AG09319 (cell line): Measurements from ENCODE around the gene ARHGAP30.
"Not testable (repeated sequence)": the region's sequence is repeated elsewhere in the genome, so short reads cannot be mapped to it uniquely, and the experiment has no call there.

Experiments used
- DNase-seq: peaks from one replicate; pipeline ENCODE4 v3.0.0-alpha.2; 2010; ENCODE audit warnings: low read depth; ENCODE audit errors: extremely low read depth
- CTCF ChIP-seq: IDR thresholded peaks from 2 replicates; pipeline ENCODE4 v1.5.1; 2011; ENCODE audit warnings: low read depth, mild to moderate bottlenecking, inconsistent platforms, low read length, moderate library complexity

The ARHGAP30 gene

GRCh38 chr1:161068306-161069234, 1.1 kb downstream of the ARHGAP30 start:
- no peak for TF ChIP-seq CTCF
- DNase-seq = no peak

GRCh38 chr1:161066694-161067093, 3.0 kb downstream of the ARHGAP30 start:
- DNase-seq = no peak
- no peak for TF ChIP-seq CTCF

- DNase-seq = not testable (repeated sequence)
Observed at GRCh38 chr1:161065681-161066080, 4.0 kb downstream of the ARHGAP30 start.

GRCh38 chr1:161063936-161064335, 5.8 kb downstream of the ARHGAP30 start:
- DNase-seq = not testable (repeated sequence)

- no peak for DNase-seq
- TF ChIP-seq CTCF = no peak
Observed at GRCh38 chr1:161061419-161061818, 8.3 kb downstream of the ARHGAP30 start.

GRCh38 chr1:161059293-161059692, 10.4 kb downstream of the ARHGAP30 start:
- DNase-seq = no peak
- no peak for TF ChIP-seq CTCF

- DNase-seq = no peak
Observed at GRCh38 chr1:161054805-161055204, 14.9 kb downstream of the ARHGAP30 start.

GRCh38 chr1:161054232-161054631, 15.5 kb downstream of the ARHGAP30 start:
- TF ChIP-seq CTCF = no peak
- no peak for DNase-seq

More at GRCh38 chr1:161054805-161055204, 14.9 kb downstream of the ARHGAP30 start:
- TF ChIP-seq CTCF = no peak
